ENCODE data around the gene RAB30.

The RAB30 gene

DNA sequence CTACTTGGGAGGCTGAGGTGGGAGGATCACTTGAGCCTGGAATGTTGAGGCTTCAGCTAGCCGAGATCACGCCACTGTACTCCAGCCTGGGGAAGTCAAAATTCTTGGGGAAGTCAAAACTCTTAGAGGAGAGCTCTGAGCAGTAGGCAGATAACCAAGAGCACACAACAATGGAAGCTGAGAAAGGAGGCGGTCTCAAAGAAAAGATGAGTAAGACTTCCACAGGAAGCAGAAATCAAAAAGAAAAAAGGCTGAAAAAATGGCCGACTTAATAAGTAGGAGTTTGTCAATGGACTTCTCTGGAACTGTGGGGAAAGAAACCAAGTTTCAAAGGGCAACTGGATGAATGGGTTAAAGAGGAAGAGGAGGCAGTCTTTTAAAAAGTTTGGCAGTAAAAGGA lies 32.1 kb downstream of the RAB30 start:
- DNase-seq (ENCODE audit: low spot score), result no peak

GRCh38 chr11:83037877-83038276 lies 33.8 kb downstream of the RAB30 start:
- DNase-seq (ENCODE audit: low spot score), result no peak

DNA sequence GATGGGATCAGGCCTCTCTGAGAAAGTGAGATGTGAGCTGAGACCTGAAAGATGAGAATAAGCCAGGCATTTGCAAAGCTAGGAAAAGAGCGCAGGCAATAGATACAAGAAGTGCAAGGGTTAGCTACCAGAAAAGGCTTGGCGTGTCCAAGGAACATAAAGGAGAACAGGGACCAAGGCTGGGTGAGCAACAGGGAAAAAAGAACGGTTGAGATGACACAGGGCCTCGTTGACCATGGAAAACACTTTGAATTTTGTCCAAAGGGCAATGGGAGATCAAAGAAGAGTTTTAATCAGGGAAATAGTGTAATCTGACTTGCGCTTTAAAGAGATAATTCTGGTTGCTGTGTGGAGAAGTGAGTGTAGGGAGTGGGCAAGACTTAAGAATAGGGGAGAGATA lies 35.0 kb downstream of the RAB30 start:
- no peak for DNase-seq (ENCODE audit: low spot score)

DNA sequence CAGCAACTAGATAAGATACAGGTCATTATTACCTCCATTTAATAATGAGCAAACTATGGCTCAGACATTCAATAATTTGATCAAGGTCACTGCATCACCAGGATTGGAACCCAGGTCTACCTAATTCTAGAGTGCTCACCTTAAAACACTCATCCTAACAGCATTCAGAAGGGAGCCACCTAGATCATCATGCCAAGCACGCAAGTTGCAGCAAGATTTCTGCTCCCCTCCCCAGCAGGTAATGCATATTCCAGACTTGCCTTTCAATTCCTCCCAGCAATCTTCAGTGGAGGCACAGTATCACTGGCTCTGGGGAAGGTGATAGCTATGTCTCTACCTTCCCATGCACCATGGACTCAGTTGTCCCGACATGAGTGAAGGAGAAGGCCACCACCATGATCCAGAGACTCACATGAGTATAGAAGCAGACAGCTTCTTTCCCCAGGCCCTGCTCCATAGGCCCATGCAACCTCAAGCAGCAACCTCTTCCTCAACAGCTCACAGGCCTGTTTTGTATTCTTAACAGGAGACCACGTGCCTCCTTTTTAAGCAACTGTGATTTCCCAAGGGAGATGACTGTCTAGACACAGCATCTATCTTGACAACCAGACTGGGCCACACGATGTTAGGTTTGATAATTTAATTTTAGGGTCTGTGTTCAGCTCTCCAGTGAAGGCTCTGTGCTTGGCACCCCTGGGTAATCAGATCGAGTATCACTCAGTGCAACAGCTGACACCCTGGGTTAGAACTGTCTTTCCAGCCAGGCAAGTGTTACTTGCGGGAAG lies 36.4 kb downstream of the RAB30 start:
- peak; percentile 64 for DNase-seq (ENCODE audit: low spot score)

DNA sequence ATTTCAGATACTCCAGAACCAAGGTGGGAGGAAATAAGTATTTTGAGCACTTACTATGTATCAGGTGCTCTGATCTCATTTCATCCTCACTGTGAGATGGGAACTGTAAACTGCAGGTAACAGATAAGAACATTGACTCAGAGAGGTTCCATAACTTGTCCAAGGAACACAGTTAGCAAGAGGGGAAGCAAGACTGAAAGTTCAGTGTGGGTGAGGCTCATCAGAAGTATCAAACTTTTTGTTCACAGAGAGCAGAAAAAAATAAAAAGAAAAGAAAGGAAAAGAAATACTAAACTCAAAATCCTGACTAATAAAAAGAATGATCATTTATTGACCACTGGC lies 37.1 kb downstream of the RAB30 start:
- DNase-seq (ENCODE audit: low spot score), result no peak

GRCh38 chr11:83033972-83034672 lies 37.6 kb downstream of the RAB30 start:
- DNase-seq (ENCODE audit: low spot score), result no peak

DNA sequence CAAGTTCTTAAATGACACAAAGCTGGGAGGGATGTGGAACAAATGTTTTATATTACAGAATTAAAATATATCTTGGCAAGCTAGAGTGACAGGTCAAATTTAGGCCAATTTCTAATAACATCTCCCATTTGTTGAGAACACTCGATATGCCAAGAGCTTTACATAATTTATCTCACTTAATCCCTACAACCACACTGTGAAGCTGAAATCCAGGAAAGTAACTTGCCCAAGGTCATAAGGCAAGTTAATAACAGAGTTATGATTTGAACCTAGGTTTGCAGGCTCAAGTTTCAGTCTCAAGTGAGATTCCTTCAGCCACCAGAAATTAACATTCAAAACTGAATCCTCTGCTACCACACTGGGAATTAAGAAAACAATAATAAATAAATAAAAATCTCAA lies 38.3 kb downstream of the RAB30 start:
- no peak for DNase-seq (ENCODE audit: low spot score)

DNA sequence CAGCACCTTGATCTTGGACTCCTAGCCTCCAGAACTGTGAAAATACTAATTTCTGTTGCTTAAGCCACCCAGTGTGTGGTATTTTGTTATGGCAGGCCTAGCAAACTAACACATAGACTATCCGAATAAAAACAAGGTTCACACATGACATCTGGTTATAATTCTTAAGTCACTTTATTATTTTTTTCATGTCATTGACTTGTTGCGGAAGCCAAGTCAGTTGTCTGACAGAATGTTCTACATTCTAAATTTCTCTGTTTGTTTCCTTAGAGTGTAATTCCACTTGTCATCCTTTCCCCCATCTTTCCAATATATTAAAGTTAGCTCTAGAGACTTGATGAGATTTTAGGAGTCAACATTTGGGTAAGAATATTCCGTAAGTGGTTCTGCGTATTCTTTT lies 40.6 kb downstream of the RAB30 start:
- no peak for DNase-seq (ENCODE audit: low spot score)

DNA sequence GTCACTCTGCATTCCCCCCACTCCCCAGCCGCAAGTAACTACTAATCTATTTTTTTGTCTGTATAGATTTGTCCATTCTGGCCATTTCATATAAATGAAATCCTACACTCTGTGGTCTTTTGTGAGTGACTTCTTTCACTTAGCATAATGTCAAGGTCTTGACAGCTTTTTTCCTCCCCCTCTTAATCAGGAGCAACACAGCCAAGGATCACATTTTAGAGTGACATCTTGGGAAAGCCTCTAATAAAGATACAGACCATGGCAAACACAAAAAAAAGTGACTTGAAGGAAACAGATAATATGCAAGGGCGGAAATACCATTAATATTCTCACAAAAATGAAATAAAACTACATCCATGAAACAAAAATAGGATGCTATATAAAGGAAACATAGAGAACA lies 43.9 kb downstream of the RAB30 start:
- DNase-seq (ENCODE audit: low spot score), result no peak

DNA sequence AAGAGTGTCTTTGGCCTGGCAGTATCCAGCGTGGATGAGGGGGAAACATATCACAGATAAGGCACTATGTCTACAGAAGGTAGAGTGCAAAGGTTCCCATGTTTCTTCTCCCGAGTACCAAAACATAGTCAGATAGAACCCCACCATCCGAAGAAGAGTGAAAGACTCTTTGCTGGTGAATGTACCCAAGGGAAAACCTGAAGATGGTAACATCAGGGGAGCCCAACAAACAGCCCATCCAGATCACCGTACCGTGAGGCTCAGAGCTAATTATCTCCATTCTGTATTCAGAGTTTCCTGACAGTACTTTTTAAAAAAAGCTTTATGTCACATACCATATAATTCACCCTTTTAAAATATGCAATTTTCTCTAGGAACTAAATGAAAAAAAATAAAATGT lies 44.4 kb downstream of the RAB30 start:
- DNase-seq (ENCODE audit: low spot score), result peak; percentile 42

GRCh38 chr11:83026229-83026628 lies 45.5 kb downstream of the RAB30 start:
- DNase-seq (ENCODE audit: low spot score), result no peak

DNA sequence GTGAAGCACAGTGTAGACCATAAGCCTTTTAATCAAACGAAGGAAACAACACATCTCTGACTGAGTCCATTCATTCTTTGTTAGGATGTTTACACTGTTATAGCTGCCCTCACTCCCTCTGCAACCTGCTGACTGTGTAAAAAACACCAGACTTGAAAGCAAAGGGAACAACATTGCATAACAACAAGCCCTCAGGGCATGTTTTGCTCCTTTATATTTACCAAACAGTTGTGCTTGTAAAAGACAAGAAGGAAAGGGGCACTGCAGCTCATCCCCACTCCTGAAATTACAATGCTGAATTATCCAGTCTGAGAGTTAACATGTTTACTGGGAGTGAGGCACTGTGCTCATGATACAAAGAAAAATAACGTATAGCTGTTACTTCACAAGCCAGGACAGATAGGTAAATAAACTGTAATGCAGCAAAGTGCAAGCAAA lies 46.4 kb downstream of the RAB30 start:
- no peak for DNase-seq (ENCODE audit: low spot score)

- no peak for DNase-seq (ENCODE audit: low spot score)
These were observed 47.3 kb downstream of the RAB30 start for GRCh38 chr11:83024270-83024854.

DNA sequence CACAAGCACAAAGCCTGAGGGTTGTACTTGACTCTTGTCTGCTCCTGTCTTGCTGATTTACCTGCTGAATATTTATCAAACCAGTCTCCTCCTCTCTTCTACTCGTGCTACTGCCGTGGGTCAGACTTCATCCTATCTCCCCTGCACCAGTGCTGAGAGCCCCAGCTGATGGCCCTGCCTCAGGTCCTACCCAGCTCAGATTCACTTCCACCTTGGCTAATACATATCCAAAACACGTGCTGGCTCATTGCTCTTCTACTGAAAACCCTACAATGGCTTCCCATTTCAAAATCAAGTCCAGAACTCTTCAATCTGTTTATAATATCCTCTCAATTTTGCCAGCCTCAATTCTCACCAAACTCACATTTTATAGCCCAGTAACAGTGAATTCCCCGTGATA lies 48.3 kb downstream of the RAB30 start:
- DNase-seq (ENCODE audit: low spot score), result peak; percentile 35

GRCh38 chr11:83021780-83022125 lies 49.9 kb downstream of the RAB30 start:
- DNase-seq (ENCODE audit: low spot score), result no peak

DNA sequence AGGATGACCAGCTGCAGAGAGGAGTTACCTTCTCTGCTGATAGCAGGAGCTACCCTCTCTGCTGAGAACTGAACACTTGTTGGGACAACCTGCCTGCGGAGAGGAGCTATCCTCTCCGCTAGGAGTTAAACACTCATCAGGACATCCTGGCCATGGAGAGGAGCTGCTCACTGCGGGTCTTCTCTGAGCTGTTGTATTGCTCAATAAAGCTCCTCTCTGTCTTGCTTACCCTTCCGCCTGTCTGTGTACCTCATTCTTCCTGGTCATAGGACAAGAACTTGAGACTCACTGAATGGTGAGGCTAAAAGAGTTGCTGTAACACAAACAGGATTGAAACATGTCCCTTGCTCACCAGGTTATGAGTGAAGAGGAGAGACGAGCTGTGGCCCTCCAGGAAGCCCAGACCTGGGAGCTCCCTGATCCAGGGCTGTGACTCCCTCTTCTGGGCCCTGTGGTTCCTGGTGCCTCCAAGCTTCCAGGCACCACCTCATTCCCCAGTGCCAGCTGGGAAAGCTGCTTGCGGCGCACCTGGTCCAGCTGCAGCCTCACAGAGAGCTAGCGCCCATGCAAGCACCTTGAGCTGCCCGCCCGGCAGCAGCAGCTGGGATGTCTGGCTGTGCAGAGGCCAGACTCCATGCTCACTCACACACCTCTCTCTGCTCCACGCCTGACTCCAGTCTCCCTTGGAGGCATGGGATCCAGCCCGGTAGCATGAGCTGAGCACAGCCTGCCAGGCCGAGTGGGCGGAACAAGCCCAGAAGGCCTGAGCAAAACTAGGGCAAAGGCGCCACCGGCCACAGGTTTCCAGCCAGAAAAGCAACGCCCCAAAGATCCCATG lies 50.5 kb downstream of the RAB30 start:
- no peak for DNase-seq (ENCODE audit: low spot score)

GRCh38 chr11:83019888-83020579 lies 51.7 kb downstream of the RAB30 start:
- no peak for DNase-seq (ENCODE audit: low spot score)

DNA sequence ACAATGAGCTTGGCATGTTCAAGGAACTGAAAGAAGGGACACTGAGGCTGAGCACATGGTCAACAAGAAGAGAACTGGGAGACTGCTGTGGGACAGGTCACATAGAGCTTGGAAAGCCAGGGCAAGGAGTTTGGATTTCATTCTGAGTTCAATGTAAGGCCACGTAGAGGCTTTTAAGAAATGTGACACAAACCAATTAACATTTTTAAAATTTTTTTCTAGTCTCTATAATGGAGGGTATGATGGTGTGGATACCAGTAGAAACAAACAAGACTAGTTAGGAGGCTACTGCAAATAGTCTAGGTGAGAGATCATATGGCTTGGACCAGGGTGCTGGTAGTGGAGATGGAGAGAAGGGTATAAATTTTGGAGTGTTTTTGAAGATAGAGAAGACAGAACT lies 56.7 kb downstream of the RAB30 start:
- no peak for DNase-seq (ENCODE audit: low spot score)

DNA sequence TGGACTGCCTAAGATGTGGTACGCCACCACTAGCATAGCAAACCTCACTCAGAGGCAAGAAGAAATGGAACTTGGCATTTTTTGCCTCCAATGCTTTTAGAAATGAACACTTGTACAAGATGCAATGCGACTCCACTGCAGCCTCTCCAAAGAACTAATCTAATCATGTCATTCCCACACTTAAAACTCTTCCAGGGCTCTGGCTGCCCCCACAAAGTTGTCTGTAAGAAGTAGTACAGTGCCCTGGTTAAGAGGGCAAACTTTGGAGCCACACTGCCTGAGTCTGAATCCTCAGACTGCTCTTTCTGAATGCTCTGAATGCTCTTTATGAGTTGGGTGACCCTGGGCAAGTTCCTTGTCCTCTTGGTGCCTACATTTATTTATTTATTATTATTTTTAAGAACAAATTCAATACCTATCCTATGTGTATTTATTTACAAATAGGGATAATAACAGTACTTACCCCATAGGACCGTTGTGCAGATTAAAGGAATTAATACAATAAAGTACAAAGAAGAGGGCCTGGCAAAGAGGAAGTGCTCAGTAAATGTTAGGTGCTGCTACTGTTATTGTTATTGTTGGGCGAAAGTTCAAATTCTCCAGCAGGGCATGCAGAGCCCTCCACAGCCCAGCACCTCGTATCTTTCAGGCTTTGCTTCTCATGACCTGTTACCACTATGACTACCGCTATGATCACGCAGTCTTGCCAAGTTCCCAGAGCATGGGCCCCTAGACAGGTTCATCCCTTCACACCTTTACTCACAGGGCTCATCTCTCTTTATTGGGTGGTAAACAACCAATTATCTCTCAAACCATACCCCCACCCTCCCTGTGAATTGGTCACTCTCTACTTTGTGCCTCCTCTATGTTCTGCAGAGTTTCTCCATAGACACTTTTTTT lies 59.3 kb downstream of the RAB30 start:
- DNase-seq (ENCODE audit: low spot score), result no peak

GRCh38 chr11:83011333-83012167 lies 60.1 kb downstream of the RAB30 start:
- no peak for DNase-seq (ENCODE audit: low spot score)

Measured in germinal center (tissue), 1 donor.